ENCODE data around the gene TMEM108.

The TMEM108 gene

GRCh38 chr3:133041524-133041829 lies 3.3 kb downstream of the TMEM108 start:
- Histone ChIP-seq H3K23ac (ENCODE audit: low read length) (no peak overlapping the region), H3K9ac (ENCODE audit: low read length) (no peak overlapping the region), H2AFZ (ENCODE audit: insufficient read depth, low read length, poor library complexity) (no peak overlapping the region), H3K4me1 (ENCODE audit: control insufficient read depth in 1 of 2, insufficient read depth in 2 of 2, low read length in 2 of 2) (peaks cover 3 to 7% of the 10 kb centered on the region in 2 experiments), H3K18ac (ENCODE audit: low read length) (no peak overlapping the region), H3K4me3 (ENCODE audit: low read depth, low read length) (no peak overlapping the region), H4K12ac (ENCODE audit: low read depth, low read length) (no peak overlapping the region), H3K79me1 (ENCODE audit: low read length) (no peaks in the 10 kb centered on the region), H2BK120ac (ENCODE audit: insufficient read depth, low read length, poor library complexity) (no peak overlapping the region), H3K4me2 (ENCODE audit: low read length) (no peak overlapping the region), H2BK5ac (ENCODE audit: low read depth, low read length, poor library complexity) (no peak overlapping the region), H3K27ac (ENCODE audit: low read depth, low read length) (no peak overlapping the region), H2BK12ac (ENCODE audit: low read length) (no peak overlapping the region), H3K4ac (ENCODE audit: low read depth, low read length) (no peak overlapping the region), H2AK5ac (ENCODE audit: low read length) (no peak overlapping the region), H3K27me3 (ENCODE audit: insufficient read depth, low read length) (peaks cover 3% of the 10 kb centered on the region), H4K8ac (ENCODE audit: low read depth, low read length) (no peak overlapping the region), H3K36me3 (ENCODE audit: control insufficient read depth in 1 of 2, insufficient read depth in 2 of 2, low read length in 2 of 2) (no peaks in the 10 kb centered on the region), H3K14ac (ENCODE audit: low read length) (no peak overlapping the region), H4K91ac (ENCODE audit: low read depth, low read length) (no peak overlapping the region), H3K79me2 (ENCODE audit: control insufficient read depth, insufficient read depth, low read length, poor library complexity) (peaks cover 2% of the 10 kb centered on the region), H3K9me3 (ENCODE audit: insufficient read depth, low read depth, low read length) (no peaks in the 10 kb centered on the region)
- no peak for DNase-seq
- no CpG with 5 or more reads among the region's 6 CpGs for WGBS (ENCODE audit: extremely low coverage, insufficient coverage, insufficient read length)

DNA sequence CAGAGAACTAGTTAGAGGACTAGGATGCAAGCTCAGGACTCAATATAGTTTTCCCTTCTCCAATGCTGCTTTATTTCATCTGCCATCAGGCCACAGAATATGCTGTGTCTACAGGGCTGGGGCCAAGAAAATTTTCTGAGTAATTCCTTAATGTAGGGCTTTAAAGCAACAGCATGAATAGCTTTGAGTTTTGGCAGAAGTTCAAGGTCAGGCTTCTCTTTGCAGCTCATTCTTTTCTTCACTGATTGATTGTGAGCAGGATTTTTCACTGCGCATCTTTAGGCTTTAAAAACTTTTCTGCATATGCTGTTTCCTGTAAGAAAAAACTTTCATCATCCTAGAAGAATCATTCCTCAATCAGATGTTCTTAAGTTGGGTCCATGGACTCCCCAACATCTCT lies 4.6 kb downstream of the TMEM108 start:
- Histone ChIP-seq H3K79me1 (ENCODE audit: low read length) (no peaks in the 10 kb centered on the region), H4K91ac (ENCODE audit: low read depth, low read length) (no peak overlapping the region), H3K4me3 (ENCODE audit: low read depth, low read length) (no peak overlapping the region), H2AFZ (ENCODE audit: insufficient read depth, low read length, poor library complexity) (no peak overlapping the region), H3K4me1 (ENCODE audit: control insufficient read depth in 1 of 2, insufficient read depth in 2 of 2, low read length in 2 of 2) (peaks cover under 1 to 3% of the 10 kb centered on the region in 2 experiments), H3K27ac (ENCODE audit: low read depth, low read length) (no peak overlapping the region), H2BK120ac (ENCODE audit: insufficient read depth, low read length, poor library complexity) (no peak overlapping the region), H3K9ac (ENCODE audit: low read length) (no peak overlapping the region), H3K9me3 (ENCODE audit: insufficient read depth, low read depth, low read length) (no peaks in the 10 kb centered on the region), H3K23ac (ENCODE audit: low read length) (no peak overlapping the region), H2BK5ac (ENCODE audit: low read depth, low read length, poor library complexity) (no peak overlapping the region), H2AK5ac (ENCODE audit: low read length) (no peak overlapping the region), H3K27me3 (ENCODE audit: insufficient read depth, low read length) (peaks cover 3% of the 10 kb centered on the region), H4K8ac (ENCODE audit: low read depth, low read length) (no peak overlapping the region), H3K18ac (ENCODE audit: low read length) (no peak overlapping the region), H3K79me2 (ENCODE audit: control insufficient read depth, insufficient read depth, low read length, poor library complexity) (peaks cover 2% of the 10 kb centered on the region), H4K12ac (ENCODE audit: low read depth, low read length) (no peak overlapping the region), H3K14ac (ENCODE audit: low read length) (no peak overlapping the region), H3K4ac (ENCODE audit: low read depth, low read length) (no peak overlapping the region), H2BK12ac (ENCODE audit: low read length) (no peak overlapping the region), H3K4me2 (ENCODE audit: low read length) (no peak overlapping the region), H3K36me3 (ENCODE audit: control insufficient read depth in 1 of 2, insufficient read depth in 2 of 2, low read length in 2 of 2) (no peaks in the 10 kb centered on the region)
- WGBS (ENCODE audit: extremely low coverage, insufficient coverage, insufficient read length), result no CpG with 5 or more reads among the region's 1 CpG
- no peak for DNase-seq

GRCh38 chr3:133047980-133048379 lies 9.8 kb downstream of the TMEM108 start:
- Histone ChIP-seq H2BK120ac (ENCODE audit: insufficient read depth, low read length, poor library complexity) (no peak overlapping the region), H3K27me3 (ENCODE audit: insufficient read depth, low read length) (no peaks in the 10 kb centered on the region), H3K4me3 (ENCODE audit: low read depth, low read length) (no peak overlapping the region), H4K12ac (ENCODE audit: low read depth, low read length) (no peak overlapping the region), H2BK12ac (ENCODE audit: low read length) (no peak overlapping the region), H3K9ac (ENCODE audit: low read length) (no peak overlapping the region), H4K8ac (ENCODE audit: low read depth, low read length) (no peak overlapping the region), H3K14ac (ENCODE audit: low read length) (no peak overlapping the region), H3K23ac (ENCODE audit: low read length) (no peak overlapping the region), H3K36me3 (ENCODE audit: control insufficient read depth in 1 of 2, insufficient read depth in 2 of 2, low read length in 2 of 2) (no peaks in the 10 kb centered on the region), H3K9me3 (ENCODE audit: insufficient read depth, low read depth, low read length) (no peaks in the 10 kb centered on the region), H3K4ac (ENCODE audit: low read depth, low read length) (no peak overlapping the region), H3K27ac (ENCODE audit: low read depth, low read length) (no peak overlapping the region), H3K4me1 (ENCODE audit: control insufficient read depth in 1 of 2, insufficient read depth in 2 of 2, low read length in 2 of 2) (no peaks in the 10 kb centered on the region), H3K79me2 (ENCODE audit: control insufficient read depth, insufficient read depth, low read length, poor library complexity) (no peaks in the 10 kb centered on the region), H2BK5ac (ENCODE audit: low read depth, low read length, poor library complexity) (no peak overlapping the region), H3K4me2 (ENCODE audit: low read length) (no peak overlapping the region), H2AK5ac (ENCODE audit: low read length) (no peak overlapping the region), H2AFZ (ENCODE audit: insufficient read depth, low read length, poor library complexity) (no peak overlapping the region), H3K79me1 (ENCODE audit: low read length) (no peaks in the 10 kb centered on the region), H4K91ac (ENCODE audit: low read depth, low read length) (no peak overlapping the region), H3K18ac (ENCODE audit: low read length) (no peak overlapping the region)
- DNase-seq, result no peak
- WGBS (ENCODE audit: extremely low coverage, insufficient coverage, insufficient read length), result no CpG with 5 or more reads among the region's 1 CpG

- Histone ChIP-seq H3K4me3 (ENCODE audit: low read depth, low read length) (no peak overlapping the region), H2BK5ac (ENCODE audit: low read depth, low read length, poor library complexity) (no peak overlapping the region), H3K4me2 (ENCODE audit: low read length) (no peak overlapping the region), H2AK5ac (ENCODE audit: low read length) (no peak overlapping the region), H3K4me1 (ENCODE audit: control insufficient read depth in 1 of 2, insufficient read depth in 2 of 2, low read length in 2 of 2) (no peaks in the 10 kb centered on the region), H3K9ac (ENCODE audit: low read length) (no peak overlapping the region), H2BK12ac (ENCODE audit: low read length) (no peak overlapping the region), H3K27ac (ENCODE audit: low read depth, low read length) (no peak overlapping the region), H3K4ac (ENCODE audit: low read depth, low read length) (no peak overlapping the region), H3K79me2 (ENCODE audit: control insufficient read depth, insufficient read depth, low read length, poor library complexity) (no peaks in the 10 kb centered on the region), H4K12ac (ENCODE audit: low read depth, low read length) (no peak overlapping the region), H3K18ac (ENCODE audit: low read length) (no peak overlapping the region), H3K9me3 (ENCODE audit: insufficient read depth, low read depth, low read length) (no peaks in the 10 kb centered on the region), H3K36me3 (ENCODE audit: control insufficient read depth in 1 of 2, insufficient read depth in 2 of 2, low read length in 2 of 2) (no peaks in the 10 kb centered on the region), H2BK120ac (ENCODE audit: insufficient read depth, low read length, poor library complexity) (no peak overlapping the region), H3K23ac (ENCODE audit: low read length) (no peak overlapping the region), H3K14ac (ENCODE audit: low read length) (no peak overlapping the region), H3K79me1 (ENCODE audit: low read length) (no peaks in the 10 kb centered on the region), H3K27me3 (ENCODE audit: insufficient read depth, low read length) (no peaks in the 10 kb centered on the region), H4K8ac (ENCODE audit: low read depth, low read length) (no peak overlapping the region), H2AFZ (ENCODE audit: insufficient read depth, low read length, poor library complexity) (no peak overlapping the region), H4K91ac (ENCODE audit: low read depth, low read length) (no peak overlapping the region)
- no CpG with 5 or more reads among the region's 2 CpGs for WGBS (ENCODE audit: extremely low coverage, insufficient coverage, insufficient read length)
- no peak for DNase-seq
These were observed 11.3 kb downstream of the TMEM108 start for GRCh38 chr3:133049491-133049890.

Data from trophoblast cell (in vitro differentiated cells and primary cell).